HL-60 (cell line): ENCODE results near the gene SLC24A3.
A peak's percentile ranks its signal among the peaks of the same experiment; 100 is the strongest.

Experiments
- DNase-seq, 2 experiments: peaks; one replicate each; pipeline ENCODE4 v3.0.0-alpha.2; 2010 to 2020; ENCODE audit warnings: low read depth in 1 of 2, low spot score in 1 of 2
- H3K27ac ChIP-seq: fragments of 250-450 bp; sonication (Bioruptor Pico); replicated peaks from 2 replicates; pipeline ENCODE4 v1.5.1; 2020; ENCODE audit warnings: mild to moderate bottlenecking, moderate library complexity
- H3K27me3 ChIP-seq: fragments of 250-450 bp; sonication (Bioruptor Pico); 2 replicates; pipeline ENCODE4 v1.5.1; 2021; ENCODE audit warnings: mild to moderate bottlenecking, moderate library complexity; ENCODE audit not compliant: insufficient read depth, poor library complexity, severe bottlenecking
- H3K4me3 ChIP-seq: replicated peaks from 2 replicates; pipeline ENCODE4 v1.5.1; 2011; ENCODE audit warnings: mild to moderate bottlenecking, control low read depth, low read length; ENCODE audit not compliant: insufficient read depth
- GABPA ChIP-seq: IDR thresholded peaks from 2 replicates; pipeline ENCODE4 v1.6.1; 2012; ENCODE audit warnings: low read depth
- POLR2AphosphoS5 ChIP-seq: IDR thresholded peaks from 2 replicates; pipeline ENCODE4 v1.6.1; 2012; ENCODE audit warnings: low read depth
- SPI1 ChIP-seq: IDR thresholded peaks from 2 replicates; pipeline ENCODE4 v1.6.1; 2012; ENCODE audit warnings: low read depth, mild to moderate bottlenecking, borderline replicate concordance
- TF ChIP-seq, protein P1 (sequence below): IDR thresholded peaks from 2 replicates; pipeline ENCODE4 v1.6.1; 2012; ENCODE audit warnings: low read depth; ENCODE audit not compliant: insufficient replicate concordance
- TF ChIP-seq, protein P2 (sequence below): IDR thresholded peaks from one replicate; pipeline ENCODE4 v1.5.1; 2011; ENCODE audit warnings: low read length, control low read depth, inconsistent platforms; ENCODE audit not compliant: insufficient read depth

The SLC24A3 gene

DNA sequence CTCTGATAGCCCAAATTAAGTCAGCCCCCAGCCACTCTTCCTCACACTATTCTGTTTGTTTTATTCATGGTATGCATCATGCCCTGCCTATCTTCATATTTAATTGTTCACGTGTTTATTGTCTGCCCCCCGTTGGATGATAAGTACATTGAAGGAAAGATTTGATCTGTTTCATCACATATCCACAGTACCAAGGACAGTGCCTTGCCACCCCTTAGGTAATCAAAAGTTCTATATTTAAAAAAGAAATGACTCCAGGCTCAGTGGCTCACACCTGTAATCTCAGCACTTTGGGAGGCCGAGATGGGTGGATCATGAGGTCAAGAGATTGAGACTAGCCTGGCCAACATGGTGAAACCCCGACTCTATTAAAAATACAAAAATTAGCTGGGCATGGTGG, 535.5 kb downstream of the SLC24A3 start:
- no peak overlapping the region for H3K4me3 ChIP-seq
- H3K27me3 ChIP-seq, result peaks cover 3% of the 10 kb centered on the region
- TF ChIP-seq, protein P1, sequence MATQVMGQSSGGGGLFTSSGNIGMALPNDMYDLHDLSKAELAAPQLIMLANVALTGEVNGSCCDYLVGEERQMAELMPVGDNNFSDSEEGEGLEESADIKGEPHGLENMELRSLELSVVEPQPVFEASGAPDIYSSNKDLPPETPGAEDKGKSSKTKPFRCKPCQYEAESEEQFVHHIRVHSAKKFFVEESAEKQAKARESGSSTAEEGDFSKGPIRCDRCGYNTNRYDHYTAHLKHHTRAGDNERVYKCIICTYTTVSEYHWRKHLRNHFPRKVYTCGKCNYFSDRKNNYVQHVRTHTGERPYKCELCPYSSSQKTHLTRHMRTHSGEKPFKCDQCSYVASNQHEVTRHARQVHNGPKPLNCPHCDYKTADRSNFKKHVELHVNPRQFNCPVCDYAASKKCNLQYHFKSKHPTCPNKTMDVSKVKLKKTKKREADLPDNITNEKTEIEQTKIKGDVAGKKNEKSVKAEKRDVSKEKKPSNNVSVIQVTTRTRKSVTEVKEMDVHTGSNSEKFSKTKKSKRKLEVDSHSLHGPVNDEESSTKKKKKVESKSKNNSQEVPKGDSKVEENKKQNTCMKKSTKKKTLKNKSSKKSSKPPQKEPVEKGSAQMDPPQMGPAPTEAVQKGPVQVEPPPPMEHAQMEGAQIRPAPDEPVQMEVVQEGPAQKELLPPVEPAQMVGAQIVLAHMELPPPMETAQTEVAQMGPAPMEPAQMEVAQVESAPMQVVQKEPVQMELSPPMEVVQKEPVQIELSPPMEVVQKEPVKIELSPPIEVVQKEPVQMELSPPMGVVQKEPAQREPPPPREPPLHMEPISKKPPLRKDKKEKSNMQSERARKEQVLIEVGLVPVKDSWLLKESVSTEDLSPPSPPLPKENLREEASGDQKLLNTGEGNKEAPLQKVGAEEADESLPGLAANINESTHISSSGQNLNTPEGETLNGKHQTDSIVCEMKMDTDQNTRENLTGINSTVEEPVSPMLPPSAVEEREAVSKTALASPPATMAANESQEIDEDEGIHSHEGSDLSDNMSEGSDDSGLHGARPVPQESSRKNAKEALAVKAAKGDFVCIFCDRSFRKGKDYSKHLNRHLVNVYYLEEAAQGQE, result peak; percentile 66
- TF ChIP-seq SPI1 (no peak), GABPA (no peak)
- H3K27ac ChIP-seq, result no peak overlapping the region
- DNase-seq, result no peak

DNA sequence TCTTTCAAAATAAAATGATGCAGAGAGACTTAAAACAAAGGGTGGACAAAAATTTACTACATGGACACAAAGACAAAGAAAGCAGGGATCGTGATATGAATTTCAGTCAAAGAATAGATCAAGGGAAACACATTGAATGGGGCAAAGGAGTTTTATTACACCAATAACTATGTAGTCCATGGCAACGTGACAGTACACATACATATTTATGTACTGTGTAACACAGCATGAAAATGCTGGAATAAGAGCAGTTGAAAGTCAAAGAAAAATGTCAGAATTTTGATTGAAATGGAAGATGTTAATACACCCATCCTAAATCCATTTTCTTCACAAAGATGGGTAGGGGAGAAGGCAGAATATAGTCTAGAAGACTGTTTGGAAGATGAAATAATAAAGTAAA, 536.2 kb downstream of the SLC24A3 start:
- Histone ChIP-seq H3K4me3 (no peak overlapping the region), H3K27me3 (no peaks in the 10 kb centered on the region), H3K27ac (no peak overlapping the region)
- no peak for DNase-seq
- no peak for TF ChIP-seq GABPA
- TF ChIP-seq SPI1, result no peak
- TF ChIP-seq, protein P2, sequence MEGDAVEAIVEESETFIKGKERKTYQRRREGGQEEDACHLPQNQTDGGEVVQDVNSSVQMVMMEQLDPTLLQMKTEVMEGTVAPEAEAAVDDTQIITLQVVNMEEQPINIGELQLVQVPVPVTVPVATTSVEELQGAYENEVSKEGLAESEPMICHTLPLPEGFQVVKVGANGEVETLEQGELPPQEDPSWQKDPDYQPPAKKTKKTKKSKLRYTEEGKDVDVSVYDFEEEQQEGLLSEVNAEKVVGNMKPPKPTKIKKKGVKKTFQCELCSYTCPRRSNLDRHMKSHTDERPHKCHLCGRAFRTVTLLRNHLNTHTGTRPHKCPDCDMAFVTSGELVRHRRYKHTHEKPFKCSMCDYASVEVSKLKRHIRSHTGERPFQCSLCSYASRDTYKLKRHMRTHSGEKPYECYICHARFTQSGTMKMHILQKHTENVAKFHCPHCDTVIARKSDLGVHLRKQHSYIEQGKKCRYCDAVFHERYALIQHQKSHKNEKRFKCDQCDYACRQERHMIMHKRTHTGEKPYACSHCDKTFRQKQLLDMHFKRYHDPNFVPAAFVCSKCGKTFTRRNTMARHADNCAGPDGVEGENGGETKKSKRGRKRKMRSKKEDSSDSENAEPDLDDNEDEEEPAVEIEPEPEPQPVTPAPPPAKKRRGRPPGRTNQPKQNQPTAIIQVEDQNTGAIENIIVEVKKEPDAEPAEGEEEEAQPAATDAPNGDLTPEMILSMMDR, result no peak
- TF ChIP-seq, protein P1, result no peak
- no peak for TF ChIP-seq POLR2AphosphoS5

DNA sequence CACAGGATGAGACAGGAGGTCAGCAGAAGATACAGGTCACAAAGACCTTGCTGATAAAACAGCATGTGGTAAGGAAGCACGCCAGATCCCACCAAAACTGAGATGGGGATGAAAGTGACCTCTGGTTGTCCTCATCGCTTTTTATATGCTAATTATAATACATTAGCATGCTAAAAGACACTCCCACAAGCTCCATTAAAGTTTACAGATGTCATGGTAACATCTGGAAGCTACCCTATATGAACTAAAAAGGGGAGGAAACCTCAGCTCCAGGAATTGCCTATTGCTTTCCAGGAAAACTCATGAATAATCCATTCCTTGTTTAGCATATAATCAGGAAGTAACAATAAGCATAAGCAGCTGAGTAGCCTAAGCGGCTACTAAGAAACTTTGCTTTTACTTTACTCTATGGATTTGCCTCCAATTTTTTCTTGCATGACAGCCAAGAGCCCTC, 537.2 kb downstream of the SLC24A3 start:
- no peak for DNase-seq
- no peaks in the 10 kb centered on the region for H3K27me3 ChIP-seq
- H3K4me3 ChIP-seq, result no peak overlapping the region
- no peak for TF ChIP-seq GABPA
- no peak for TF ChIP-seq SPI1
- TF ChIP-seq POLR2AphosphoS5, result no peak
- TF ChIP-seq, protein P2, result no peak
- TF ChIP-seq, protein P1, result no peak
- H3K27ac ChIP-seq, result no peak overlapping the region
